ENCODE results near the gene SKA2.

DNA sequence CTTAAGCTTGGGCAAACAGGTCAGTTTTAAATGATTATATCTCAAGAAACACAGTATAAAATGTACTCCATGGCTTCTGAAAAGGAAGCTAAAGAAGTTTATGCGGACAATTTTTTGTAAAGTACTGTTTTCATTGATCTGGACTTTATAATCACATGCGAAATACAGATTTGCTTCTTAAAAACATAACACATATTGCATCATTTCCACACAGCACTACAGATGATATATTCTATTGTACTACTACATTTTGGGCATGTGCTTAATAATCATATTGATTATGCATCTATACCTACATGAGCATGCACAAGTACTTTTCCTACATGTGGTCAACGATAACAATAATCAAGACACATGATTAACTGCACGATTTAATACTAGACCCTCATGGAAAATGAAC lies 70.8 kb downstream of the SKA2 start:
- TF ChIP-seq NFIC (IDR thresholded peaks at IDR 0.05) (no peak), FOXM1 (IDR thresholded peaks at IDR 0.05; ENCODE audit: borderline replicate concordance, low read depth) (no peak), EGR1 (IDR thresholded peaks at IDR 0.05) (no peak), TCF12 (IDR thresholded peaks at IDR 0.05; ENCODE audit: low read depth) (no peak), CEBPB (IDR thresholded peaks at IDR 0.05) (no peak), RAD21 (IDR thresholded peaks at IDR 0.05; ENCODE audit: low read depth) (no peak)
